ENCODE measurements around the gene HYPK.

Gene HYPK

GRCh38 chr15:43800286-43801141 is at the start of gene HYPK:
Gene HYPK (plus strand): TSS chr15:43800599. CDS start chr15:43800623, 24 bp downstream.
- peak; percentile 40 for DNase-seq (ENCODE audit: low read depth, low spot score)
- no peak for TF ChIP-seq CTCF (IDR thresholded peaks at IDR 0.05; ENCODE audit: insufficient read depth, low read length, missing control alignments)
- POLR2A ChIA-PET: interaction anchor here (0.6 to 1.4 kb wide), 6 partner anchors 9 to 31 kb away, joined by 3 to 8 read pairs (median 4); partner anchors contain the start of genes ELL3, MFAP1 and SERF2
- H3K4me3 ChIP-seq (ENCODE audit: low read depth, low read length): peak within 1 kb of the TSS; percentile 89
- CTCF ChIA-PET: interaction anchor here (1.2 kb wide), 1 partner anchor 22 kb away, joined by 4 read pairs; no protein-coding TSS in a partner anchor

- no peak overlapping the region for H3K4me3 ChIP-seq (ENCODE audit: low read depth, low read length)
- CTCF ChIA-PET: interaction anchor here (1.9 to 9.5 kb wide), 2 partner anchors 18 kb away, joined by 15 to 73 read pairs; no protein-coding TSS in a partner anchor
- POLR2A ChIA-PET: no interaction called here
- TF ChIP-seq CTCF (IDR thresholded peaks at IDR 0.05; ENCODE audit: insufficient read depth, low read length, missing control alignments): no peak
- no peak for DNase-seq (ENCODE audit: low read depth, low spot score)
Observed at GRCh38 chr15:43751885-43752284, 48.5 kb upstream of the HYPK start.

- POLR2A ChIA-PET: no interaction called here
Observed at GRCh38 chr15:43762824-43763223, 37.6 kb upstream of the HYPK start.

GRCh38 chr15:43763819-43764446 is 36.5 kb upstream of the HYPK start:
- H3K4me3 ChIP-seq (ENCODE audit: low read depth, low read length): no peak overlapping the region
- TF ChIP-seq CTCF (IDR thresholded peaks at IDR 0.05; ENCODE audit: insufficient read depth, low read length, missing control alignments): no peak
- ChIA-PET POLR2A (no interaction called here), CTCF (interaction anchor here (0.7 to 1.5 kb wide), 4 partner anchors 9 to 25 kb away, joined by 3 to 5 read pairs (median 3); partner anchors contain the start of gene ELL3)
- DNase-seq (ENCODE audit: low read depth, low spot score): no peak

More at GRCh38 chr15:43762824-43763223, 37.6 kb upstream of the HYPK start:
- no peak for DNase-seq (ENCODE audit: low read depth, low spot score)
- no peak overlapping the region for H3K4me3 ChIP-seq (ENCODE audit: low read depth, low read length)
- no peak for TF ChIP-seq CTCF (IDR thresholded peaks at IDR 0.05; ENCODE audit: insufficient read depth, low read length, missing control alignments)
- CTCF ChIA-PET: interaction anchor here (1.5 kb wide), 1 partner anchor 14 kb away, joined by 5 read pairs; the partner anchor contains the start of gene ELL3

- DNase-seq (ENCODE audit: low read depth, low spot score): no peak
- TF ChIP-seq CTCF (IDR thresholded peaks at IDR 0.05; ENCODE audit: insufficient read depth, low read length, missing control alignments): peak; percentile 76
- CTCF ChIA-PET: interaction anchor here (0.8 to 4.9 kb wide), 15 partner anchors 8 to 353 kb away, joined by 3 to 73 read pairs (median 5); partner anchors contain the start of gene ELL3
- H3K4me3 ChIP-seq (ENCODE audit: low read depth, low read length): no peak overlapping the region
- POLR2A ChIA-PET: no interaction called here
Observed at GRCh38 chr15:43769584-43770228, 30.7 kb upstream of the HYPK start.
